Osteoblast (primary cell): Measurements from ENCODE around the gene SEMA4A. TPM values are rescaled to one million over a fixed set of nuclear protein-coding genes. Genes with fewer than 3 reads are reported as not detected.

ENCODE experiments used
- DNase-seq: peaks from one replicate; pipeline ENCODE4 v3.0.0; 2011; ENCODE audit warnings: low spot score, mixed read lengths; ENCODE audit not compliant: insufficient read length; ENCODE audit errors: missing footprints
- H2AFZ ChIP-seq: 2 replicates; pipeline ENCODE4 v1.6.0; 2011; ENCODE audit warnings: mild to moderate bottlenecking, low read length
- H3K27ac ChIP-seq: 2 replicates; pipeline ENCODE4 v1.5.1; 2011; ENCODE audit warnings: mild to moderate bottlenecking, low read depth, low read length, moderate library complexity
- H3K27me3 ChIP-seq: 2 replicates; pipeline ENCODE4 v1.6.0; 2012; ENCODE audit warnings: mild to moderate bottlenecking, control low read depth, inconsistent platforms, low read length, moderate library complexity; ENCODE audit not compliant: insufficient read depth
- H3K36me3 ChIP-seq: 2 replicates; pipeline ENCODE4 v1.5.1; 2011; ENCODE audit warnings: mild to moderate bottlenecking, low read length, control low read depth, moderate library complexity; ENCODE audit not compliant: insufficient read depth
- H3K4me1 ChIP-seq: 2 replicates; pipeline ENCODE4 v1.5.1; 2011; ENCODE audit warnings: mild to moderate bottlenecking, low read length, control low read depth, moderate library complexity; ENCODE audit not compliant: insufficient read depth
- H3K4me2 ChIP-seq: 2 replicates; pipeline ENCODE4 v1.6.0; 2011; ENCODE audit warnings: mild to moderate bottlenecking, low read length; ENCODE audit not compliant: insufficient read depth
- H3K4me3 ChIP-seq: fragments of 200-600 bp; sonication (generic); 3 replicates; pipeline ENCODE4 v1.5.1; 2012; ENCODE audit warnings: mild to moderate bottlenecking, low read length, inconsistent platforms; ENCODE audit not compliant: insufficient read depth
- H3K79me2 ChIP-seq: 2 replicates; pipeline ENCODE4 v1.6.0; 2012; ENCODE audit warnings: mild to moderate bottlenecking, low read length, control low read depth, inconsistent platforms; ENCODE audit not compliant: insufficient read depth
- H3K9me3 ChIP-seq: 2 replicates; pipeline ENCODE4 v1.5.1; 2011; ENCODE audit warnings: low read depth, low read length, control low read depth
- H4K20me1 ChIP-seq: 2 replicates; pipeline ENCODE4 v1.6.0; 2012; ENCODE audit warnings: mild to moderate bottlenecking, low read length, control low read depth; ENCODE audit not compliant: insufficient read depth
- CTCF ChIP-seq: IDR thresholded peaks from 2 replicates; pipeline ENCODE4 v1.5.1; 2011; ENCODE audit warnings: mild to moderate bottlenecking, low read depth, low read length, moderate library complexity; ENCODE audit errors: extremely low read depth
- total RNA-seq: library from RNA; depleted of rRNA; stranded (reverse); fragments of >200 nt; gene quantifications from 2 replicates; pipeline ENCODE4 v1.2.3, GENCODE V29; 2012

The SEMA4A gene
- total RNA-seq, 1 donor = 1.8 TPM

- H3K4me3 ChIP-seq = no peak overlapping the region
- DNase-seq = peak; percentile 58
- no peak for TF ChIP-seq CTCF
- H3K36me3 ChIP-seq = peaks cover 91% of the 10 kb centered on the region
- H2AFZ ChIP-seq = no peak overlapping the region
- no peak overlapping the region for H3K27ac ChIP-seq
- peaks cover 7% of the 10 kb centered on the region for H3K4me1 ChIP-seq
- H3K27me3 ChIP-seq = no peaks in the 10 kb centered on the region
- peaks cover 78% of the 10 kb centered on the region for H3K79me2 ChIP-seq
- no peak overlapping the region for H3K4me2 ChIP-seq
- H3K9me3 ChIP-seq = no peaks in the 10 kb centered on the region
- peaks cover 64% of the 10 kb centered on the region for H4K20me1 ChIP-seq
Observed at GRCh38 chr1:156134716-156135435, 18.5 kb upstream of the SEMA4A start.

GRCh38 chr1:156135930-156136871 is 17.2 kb upstream of the SEMA4A start:
- Histone ChIP-seq H3K9me3 (no peaks in the 10 kb centered on the region), H2AFZ (no peak overlapping the region), H4K20me1 (peaks cover 71% of the 10 kb centered on the region), H3K27me3 (no peaks in the 10 kb centered on the region), H3K4me3 (no peak overlapping the region), H3K27ac (peak overlapping the region; percentile 11), H3K36me3 (peaks cover 97% of the 10 kb centered on the region), H3K4me2 (no peak overlapping the region), H3K79me2 (peaks cover 67% of the 10 kb centered on the region), H3K4me1 (peaks cover 8% of the 10 kb centered on the region)
- no peak for TF ChIP-seq CTCF
- peak; percentile 56 for DNase-seq

- Histone ChIP-seq H3K9me3 (no peaks in the 10 kb centered on the region), H3K79me2 (peaks cover 59% of the 10 kb centered on the region), H3K4me2 (no peak overlapping the region), H3K27me3 (no peaks in the 10 kb centered on the region), H4K20me1 (peaks cover 70% of the 10 kb centered on the region), H3K4me3 (no peak overlapping the region), H2AFZ (no peak overlapping the region), H3K4me1 (peaks cover 8% of the 10 kb centered on the region), H3K36me3 (peaks cover 94% of the 10 kb centered on the region), H3K27ac (no peak overlapping the region)
- peak; percentile 21 for TF ChIP-seq CTCF
- DNase-seq = no peak
Observed at GRCh38 chr1:156136970-156137483, 16.4 kb upstream of the SEMA4A start.

GRCh38 chr1:156138458-156138867 is 14.9 kb upstream of the SEMA4A start:
- H3K27ac ChIP-seq = peak overlapping the region; percentile 17
- peaks cover 81% of the 10 kb centered on the region for H3K36me3 ChIP-seq
- peak; percentile 36 for DNase-seq
- no peaks in the 10 kb centered on the region for H3K27me3 ChIP-seq
- no peak for TF ChIP-seq CTCF
- peaks cover 52% of the 10 kb centered on the region for H3K79me2 ChIP-seq
- H3K4me1 ChIP-seq = peaks cover 12% of the 10 kb centered on the region
- H2AFZ ChIP-seq = no peak overlapping the region
- peaks cover 69% of the 10 kb centered on the region for H4K20me1 ChIP-seq
- H3K9me3 ChIP-seq = no peaks in the 10 kb centered on the region
- H3K4me2 ChIP-seq = no peak overlapping the region
- no peak overlapping the region for H3K4me3 ChIP-seq
